H1 (cell line): Measurements from ENCODE around the gene MYO9B. TPM values are rescaled to one million over a fixed set of nuclear protein-coding genes. Genes with fewer than 3 reads are reported as not detected.

Experiments
- CTBP2 ChIP-seq: IDR thresholded peaks from 2 replicates; pipeline ENCODE4 v1.7.0; 2011; ENCODE audit warnings: borderline replicate concordance, mild to moderate bottlenecking, moderate library complexity, mixed read lengths, low read length; ENCODE audit not compliant: insufficient read depth, insufficient read length
- E2F6 ChIP-seq: IDR thresholded peaks from 2 replicates; pipeline ENCODE4 v1.6.1; 2012; ENCODE audit warnings: inconsistent platforms
- GABPA ChIP-seq: IDR thresholded peaks from 2 replicates; pipeline ENCODE4 v1.6.1; 2011; ENCODE audit warnings: mild to moderate bottlenecking, low read length, moderate library complexity, borderline replicate concordance; ENCODE audit not compliant: insufficient read depth
- GTF2F1 ChIP-seq: IDR thresholded peaks from 2 replicates; pipeline ENCODE4 v1.6.1; 2012; ENCODE audit warnings: low read depth, low read length, improper control_type of control experiment, borderline replicate concordance
- POLR2AphosphoS5 ChIP-seq: IDR thresholded peaks from 2 replicates; pipeline ENCODE4 v1.6.1; 2011; ENCODE audit warnings: low read depth, low read length
- USF2 ChIP-seq: IDR thresholded peaks from 2 replicates; pipeline ENCODE4 v1.6.1; 2011; ENCODE audit warnings: low read length, improper control_type of control experiment
- polyA plus RNA-seq, 7 experiments: library from polyadenylated mRNA; depleted of rRNA in 3 of 7; stranded (reverse) in 5 of 7; unstranded in 2 of 7; fragments of >200 nt in 5 of 7; fragments of 200-250 nt in 2 of 7; gene quantifications; 1 replicate in 5 of 7; 2 replicates in 1 of 7; 4 replicates in 1 of 7; pipeline versions ENCODE4 v1.2.1 to v1.2.3, GENCODE V29; 2011 to 2013; ENCODE audit warnings: missing spikeins in 2 of 7, mixed read lengths in 2 of 7
- total RNA-seq: library from RNA; stranded (reverse); fragmentation: NEBNext Ultra II Directional; extraction: Animal tissue kit (Norgen Biotek cat#: 25700); gene quantifications from 2 replicates; pipeline ENCODE4 v1.2.1, GENCODE V29; 2021

Gene MYO9B
- total and polyA plus RNA-seq, 2 of the 8 experiments (the other 6 are each of a cell fraction or from before 2014, with no cell fraction given) = 27.6 to 77.1 TPM

- TF ChIP-seq E2F6 (no peak), USF2 (no peak), GABPA (no peak), CTBP2 (no peak), POLR2AphosphoS5 (no peak), GTF2F1 (no peak)
Observed at GRCh38 chr19:17149393-17150135, 74.0 kb downstream of the MYO9B start (continued).
